ENCODE data around the gene VWA2.

- TF ChIP-seq CTCF (IDR thresholded peaks at IDR 0.05) (no peak), POLR2AphosphoS5 (IDR thresholded peaks at IDR 0.05) (no peak), EP300 (IDR thresholded peaks at IDR 0.05) (no peak)
These were observed 52.5 kb downstream of the VWA2 start for GRCh38 chr10:114291516-114291915.
